ENCODE data around the gene GJC2. TPM values are rescaled to one million over a fixed set of nuclear protein-coding genes. Genes with fewer than 3 reads are reported as not detected.

GJC2 gene
- polyA plus RNA-seq, 2 of the 4 experiments (the other 2 are of a cell fraction), result 0.09 to 0.48 TPM

DNA sequence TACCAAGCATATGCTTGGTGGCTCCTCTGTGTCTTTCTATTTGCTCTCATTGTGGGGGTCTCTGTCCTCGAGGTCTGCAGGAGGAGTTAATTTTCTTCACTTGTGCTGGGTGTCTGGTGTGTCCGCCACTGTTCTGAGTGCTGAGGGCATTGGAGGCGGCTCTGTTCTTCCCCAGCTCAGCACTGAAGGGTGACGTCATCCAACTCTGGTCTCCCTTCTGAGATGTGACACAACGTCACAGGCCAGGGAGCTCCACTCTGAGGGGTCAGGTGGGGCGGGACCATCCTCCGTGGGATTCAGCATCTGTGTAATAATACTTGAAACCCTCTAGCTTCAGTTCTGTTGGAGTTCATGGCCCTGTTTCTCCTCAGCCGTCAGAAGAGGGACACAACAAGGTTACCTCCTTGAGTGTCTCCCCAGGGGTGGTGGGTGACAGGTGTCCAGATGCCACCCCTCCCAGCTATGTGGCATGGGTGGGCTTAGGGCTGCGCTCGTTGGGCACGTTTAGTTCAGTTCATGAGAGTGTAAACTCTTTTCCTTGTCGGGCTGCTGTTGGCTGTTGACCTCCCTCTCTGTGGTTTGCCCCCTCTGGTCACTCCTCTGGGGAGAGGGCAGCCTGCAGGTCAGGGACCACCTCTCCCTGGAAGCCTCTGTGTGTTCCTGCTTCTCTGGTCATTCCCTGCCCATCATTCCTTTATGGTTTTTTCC, 19.0 kb downstream of the GJC2 start:
- WGBS (ENCODE audit: missing lambda C conversion rate), result 68% methylated on average over 12 of the region's 12 CpGs
- Histone ChIP-seq H3K9me3 (no peaks in the 10 kb centered on the region), H3K4me1 (peaks cover 13% of the 10 kb centered on the region; the same call in 2 of the 3 replicates), H3K4me3 (no peak overlapping the region), H3K27ac (no peak overlapping the region), H3K4me2 (no peak overlapping the region)
- ATAC-seq (no peak), FAIRE-seq (no peak), DNase-seq (ENCODE audit: low read depth in 1 of 2, low spot score in 1 of 2) (no peak)
- CTCF ChIA-PET, result interaction anchor here (0.9 to 7.4 kb wide), 6 partner anchors 15 to 169 kb away, joined by 3 to 89 read pairs (median 4); no protein-coding TSS in a partner anchor
- no peak for TF ChIP-seq USF2 (IDR thresholded peaks at IDR 0.05)
- no peak for TF ChIP-seq JUNB (IDR thresholded peaks at IDR 0.05)
- TF ChIP-seq RFX5 (IDR thresholded peaks at IDR 0.05), result no peak
- TF ChIP-seq CBX2 (IDR thresholded peaks at IDR 0.05; ENCODE audit: borderline replicate concordance, low read depth), result no peak
- no peak for TF ChIP-seq TP53 (CRISPR knock-in tag; IDR thresholded peaks at IDR 0.05)
- TF ChIP-seq RNF2 (IDR thresholded peaks at IDR 0.05; ENCODE audit: borderline replicate concordance, low read depth), result no peak
- TF ChIP-seq HOXB13 (CRISPR knock-in tag; IDR thresholded peaks at IDR 0.05; ENCODE audit: low read depth), result no peak
- TF ChIP-seq ZC3H11A (IDR thresholded peaks at IDR 0.05), result no peak
- TF ChIP-seq CHD2 (IDR thresholded peaks at IDR 0.05; ENCODE audit: low read length, partially characterized antibody), result no peak
- POLR2A ChIA-PET, result no interaction called here

DNA sequence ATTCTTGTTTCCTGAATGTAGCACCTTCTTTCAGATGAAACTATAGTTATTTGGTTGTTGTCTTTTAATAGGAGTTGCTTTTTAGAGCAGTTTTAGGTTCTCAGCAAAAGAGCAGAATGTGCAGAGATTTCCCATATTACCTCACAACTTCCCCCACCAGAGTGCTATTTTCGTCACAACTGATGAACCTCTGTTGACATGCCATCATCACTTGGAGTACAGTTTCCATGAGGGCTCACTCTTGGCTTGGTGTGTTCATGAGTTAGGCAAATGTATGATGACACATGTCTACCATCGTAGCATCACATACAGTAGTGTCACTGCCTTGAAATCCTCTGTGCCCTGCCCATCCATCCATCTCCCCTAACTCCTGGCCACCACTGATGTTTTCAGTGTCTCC, 19.6 kb downstream of the GJC2 start:
- 76% methylated on average over 2 of the region's 2 CpGs for WGBS (ENCODE audit: missing lambda C conversion rate)
- H3K9me3 ChIP-seq, result no peaks in the 10 kb centered on the region
- no peak overlapping the region for H3K4me3 ChIP-seq
- H3K4me1 ChIP-seq, result peaks cover 15% of the 10 kb centered on the region; the same call in 2 of the 3 replicates
- no peak overlapping the region for H3K4me2 ChIP-seq
- no peak for ATAC-seq
- ChIA-PET POLR2A (no interaction called here), CTCF (interaction anchor here (0.9 to 7.4 kb wide), 4 partner anchors 15 to 407 kb away, joined by 3 to 89 read pairs (median 26); no protein-coding TSS in a partner anchor)
- FAIRE-seq, result no peak
- no peak for DNase-seq (ENCODE audit: low read depth in 1 of 2, low spot score in 1 of 2)
- no peak overlapping the region for H3K27ac ChIP-seq
- TF ChIP-seq JUNB (IDR thresholded peaks at IDR 0.05) (no peak), CHD4 (IDR thresholded peaks at IDR 0.05; ENCODE audit: borderline replicate concordance) (no peak), TFCP2L1 (CRISPR knock-in tag; IDR thresholded peaks at IDR 0.05) (no peak), CEBPB (IDR thresholded peaks at IDR 0.05) (no peak), PHF8 (IDR thresholded peaks at IDR 0.05; ENCODE audit: borderline replicate concordance, low read depth) (no peak), USF2 (IDR thresholded peaks at IDR 0.05) (no peak), ELK1 (IDR thresholded peaks at IDR 0.05; ENCODE audit: low read depth, low read length) (no peak), CBX2 (IDR thresholded peaks at IDR 0.05; ENCODE audit: borderline replicate concordance, low read depth) (no peak), EP300 (IDR thresholded peaks at IDR 0.05) (no peak), HOXB5 (CRISPR knock-in tag; IDR thresholded peaks at IDR 0.05) (no peak), BHLHE40 (IDR thresholded peaks at IDR 0.05; ENCODE audit: low read depth, low read length) (no peak)
- TF ChIP-seq, protein P1, sequence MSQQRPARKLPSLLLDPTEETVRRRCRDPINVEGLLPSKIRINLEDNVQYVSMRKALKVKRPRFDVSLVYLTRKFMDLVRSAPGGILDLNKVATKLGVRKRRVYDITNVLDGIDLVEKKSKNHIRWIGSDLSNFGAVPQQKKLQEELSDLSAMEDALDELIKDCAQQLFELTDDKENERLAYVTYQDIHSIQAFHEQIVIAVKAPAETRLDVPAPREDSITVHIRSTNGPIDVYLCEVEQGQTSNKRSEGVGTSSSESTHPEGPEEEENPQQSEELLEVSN (IDR thresholded peaks at IDR 0.05; ENCODE audit: borderline replicate concordance, low read depth), result no peak
- TF ChIP-seq, protein P2, sequence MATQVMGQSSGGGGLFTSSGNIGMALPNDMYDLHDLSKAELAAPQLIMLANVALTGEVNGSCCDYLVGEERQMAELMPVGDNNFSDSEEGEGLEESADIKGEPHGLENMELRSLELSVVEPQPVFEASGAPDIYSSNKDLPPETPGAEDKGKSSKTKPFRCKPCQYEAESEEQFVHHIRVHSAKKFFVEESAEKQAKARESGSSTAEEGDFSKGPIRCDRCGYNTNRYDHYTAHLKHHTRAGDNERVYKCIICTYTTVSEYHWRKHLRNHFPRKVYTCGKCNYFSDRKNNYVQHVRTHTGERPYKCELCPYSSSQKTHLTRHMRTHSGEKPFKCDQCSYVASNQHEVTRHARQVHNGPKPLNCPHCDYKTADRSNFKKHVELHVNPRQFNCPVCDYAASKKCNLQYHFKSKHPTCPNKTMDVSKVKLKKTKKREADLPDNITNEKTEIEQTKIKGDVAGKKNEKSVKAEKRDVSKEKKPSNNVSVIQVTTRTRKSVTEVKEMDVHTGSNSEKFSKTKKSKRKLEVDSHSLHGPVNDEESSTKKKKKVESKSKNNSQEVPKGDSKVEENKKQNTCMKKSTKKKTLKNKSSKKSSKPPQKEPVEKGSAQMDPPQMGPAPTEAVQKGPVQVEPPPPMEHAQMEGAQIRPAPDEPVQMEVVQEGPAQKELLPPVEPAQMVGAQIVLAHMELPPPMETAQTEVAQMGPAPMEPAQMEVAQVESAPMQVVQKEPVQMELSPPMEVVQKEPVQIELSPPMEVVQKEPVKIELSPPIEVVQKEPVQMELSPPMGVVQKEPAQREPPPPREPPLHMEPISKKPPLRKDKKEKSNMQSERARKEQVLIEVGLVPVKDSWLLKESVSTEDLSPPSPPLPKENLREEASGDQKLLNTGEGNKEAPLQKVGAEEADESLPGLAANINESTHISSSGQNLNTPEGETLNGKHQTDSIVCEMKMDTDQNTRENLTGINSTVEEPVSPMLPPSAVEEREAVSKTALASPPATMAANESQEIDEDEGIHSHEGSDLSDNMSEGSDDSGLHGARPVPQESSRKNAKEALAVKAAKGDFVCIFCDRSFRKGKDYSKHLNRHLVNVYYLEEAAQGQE (IDR thresholded peaks at IDR 0.05), result no peak

All from A549 (cell line).